H9 (cell line): ENCODE measurements around the gene MED1. TPM values are rescaled to one million over a fixed set of nuclear protein-coding genes. Genes with fewer than 3 reads are reported as not detected.

Source experiments
- DNase-seq: peaks from one replicate; pipeline ENCODE4 v3.0.0-alpha.2; 2017
- H2AFZ ChIP-seq: one replicate; pipeline ENCODE4 v1.6.1; 2013; ENCODE audit warnings: mild to moderate bottlenecking, low read length, control low read depth, moderate library complexity
- H2AK5ac ChIP-seq: 2 replicates; pipeline ENCODE4 v1.6.1; 2013; ENCODE audit warnings: low read length, control low read depth, mixed read lengths; ENCODE audit not compliant: insufficient read length
- H2BK120ac ChIP-seq: one replicate; pipeline ENCODE4 v1.6.1; 2013; ENCODE audit warnings: low read depth, mild to moderate bottlenecking, low read length, control low read depth, inconsistent platforms; ENCODE audit not compliant: poor library complexity, severe bottlenecking
- H2BK12ac ChIP-seq: 2 replicates; pipeline ENCODE4 v1.6.1; 2013; ENCODE audit warnings: low read length, control low read depth, mixed read lengths, low read depth; ENCODE audit not compliant: insufficient read length
- H2BK15ac ChIP-seq: 2 replicates; pipeline ENCODE4 v1.6.1; 2013; ENCODE audit warnings: low read depth, low read length, control low read depth
- H2BK20ac ChIP-seq: one replicate; pipeline ENCODE4 v1.6.1; 2013; ENCODE audit warnings: low read depth, mild to moderate bottlenecking, low read length, control low read depth, inconsistent platforms; ENCODE audit not compliant: poor library complexity, severe bottlenecking
- H2BK5ac ChIP-seq: 2 replicates; pipeline ENCODE4 v1.6.1; 2013; ENCODE audit warnings: low read length, control low read depth, mixed read lengths; ENCODE audit not compliant: insufficient read length
- H3K14ac ChIP-seq: 2 replicates; pipeline ENCODE4 v1.6.1; 2013; ENCODE audit warnings: low read length, control low read depth; ENCODE audit not compliant: insufficient read depth
- H3K18ac ChIP-seq: 2 replicates; pipeline ENCODE4 v1.6.1; 2013; ENCODE audit warnings: low read depth, mild to moderate bottlenecking, mixed read lengths, low read length, control low read depth; ENCODE audit not compliant: insufficient read length
- H3K23ac ChIP-seq: 2 replicates; pipeline ENCODE4 v1.6.1; 2013; ENCODE audit warnings: low read length, control low read depth, mixed read lengths, low read depth; ENCODE audit not compliant: insufficient read length
- H3K23me2 ChIP-seq: 2 replicates; pipeline ENCODE4 v1.6.1; 2013; ENCODE audit warnings: low read depth, mild to moderate bottlenecking, mixed read lengths, low read length, control low read depth; ENCODE audit not compliant: insufficient read length, poor library complexity, severe bottlenecking
- H3K27ac ChIP-seq: 2 replicates; pipeline ENCODE4 v1.5.1; 2013; ENCODE audit warnings: low read length, control low read depth, mixed read lengths, low read depth; ENCODE audit not compliant: insufficient read length
- H3K27me3 ChIP-seq: 2 replicates; pipeline ENCODE4 v1.6.1; 2013; ENCODE audit warnings: low read length, control low read depth, inconsistent platforms; ENCODE audit not compliant: insufficient read depth
- H3K4ac ChIP-seq: 2 replicates; pipeline ENCODE4 v1.6.1; 2013; ENCODE audit warnings: low read depth, mild to moderate bottlenecking, control low read depth, inconsistent platforms, low read length, moderate library complexity
- H3K4me1 ChIP-seq: 2 replicates; pipeline ENCODE4 v1.6.1; 2013; ENCODE audit warnings: low read length, control low read depth, inconsistent platforms; ENCODE audit not compliant: insufficient read depth
- H3K4me2 ChIP-seq: 2 replicates; pipeline ENCODE4 v1.6.1; 2013; ENCODE audit warnings: low read length, control low read depth, mixed read lengths; ENCODE audit not compliant: insufficient read length, insufficient read depth
- H3K56ac ChIP-seq: 2 replicates; pipeline ENCODE4 v1.6.1; 2013; ENCODE audit warnings: low read depth, mild to moderate bottlenecking, mixed read lengths, low read length, control low read depth; ENCODE audit not compliant: insufficient read length
- H3K79me1 ChIP-seq: 2 replicates; pipeline ENCODE4 v1.6.1; 2013; ENCODE audit warnings: low read depth, mild to moderate bottlenecking, moderate library complexity, low read length, control low read depth, inconsistent platforms; ENCODE audit not compliant: insufficient read depth, poor library complexity, severe bottlenecking
- H3K79me2 ChIP-seq: 2 replicates; pipeline ENCODE4 v1.6.1; 2013; ENCODE audit warnings: low read length, control low read depth, inconsistent platforms; ENCODE audit not compliant: insufficient read depth
- H3K9ac ChIP-seq: 2 replicates; pipeline ENCODE4 v1.6.1; 2013; ENCODE audit warnings: low read length, control low read depth, mixed read lengths; ENCODE audit not compliant: insufficient read length; ENCODE audit errors: extremely low read depth
- H3K9me3 ChIP-seq: one replicate; pipeline ENCODE4 v1.6.1; 2013; ENCODE audit warnings: low read depth, low read length, inconsistent platforms; ENCODE audit not compliant: control insufficient read depth
- H3T11ph ChIP-seq: one replicate; pipeline ENCODE4 v1.6.1; 2013; ENCODE audit warnings: mild to moderate bottlenecking, low read length, control low read depth, inconsistent platforms
- H4K20me1 ChIP-seq: one replicate; pipeline ENCODE4 v1.6.1; 2013; ENCODE audit not compliant: control insufficient read depth, insufficient read length, insufficient read depth
- H4K5ac ChIP-seq: 2 replicates; pipeline ENCODE4 v1.6.1; 2013; ENCODE audit warnings: low read depth, mild to moderate bottlenecking, mixed read lengths, low read length, control low read depth; ENCODE audit not compliant: insufficient read length
- H4K8ac ChIP-seq: replicated peaks from 2 replicates; pipeline ENCODE4 v1.6.1; 2013; ENCODE audit warnings: low read length, control low read depth, mixed read lengths, low read depth; ENCODE audit not compliant: insufficient read length
- H4K91ac ChIP-seq: 2 replicates; pipeline ENCODE4 v1.6.1; 2013; ENCODE audit warnings: low read depth, mild to moderate bottlenecking, moderate library complexity, mixed read lengths, low read length, control low read depth; ENCODE audit not compliant: insufficient read length
- H3K27ac Mint-ChIP-seq, 3 experiments: 2 replicates in 2 of 3; 3 replicates in 1 of 3; pipeline ENCODE4 v1.8.0; 2020 to 2021; ENCODE audit warnings: mixed read lengths in 3 of 3, mild to moderate bottlenecking in 1 of 3, moderate library complexity in 1 of 3
- H3K27me3 Mint-ChIP-seq: 2 replicates; pipeline ENCODE4 v1.8.0; 2021; ENCODE audit warnings: low read depth, mild to moderate bottlenecking, moderate library complexity, mixed read lengths
- H3K36me3 Mint-ChIP-seq, 3 experiments: 2 replicates in 2 of 3; 3 replicates in 1 of 3; pipeline ENCODE4 v1.8.0; 2020 to 2021; ENCODE audit warnings: low read depth in 3 of 3, mixed read lengths in 3 of 3; ENCODE audit not compliant: insufficient read depth in 1 of 3
- H3K4me1 Mint-ChIP-seq, 2 experiments: 2 replicates each; pipeline ENCODE4 v1.8.0; 2020; ENCODE audit warnings: mixed read lengths in 2 of 2
- H3K4me3 Mint-ChIP-seq, 2 experiments: 2 replicates in 1 of 2; 3 replicates in 1 of 2; pipeline ENCODE4 v1.8.0; 2020 to 2021; ENCODE audit warnings: mild to moderate bottlenecking in 2 of 2, mixed read lengths in 2 of 2, moderate library complexity in 1 of 2
- H3K9me3 Mint-ChIP-seq, 2 experiments: 2 replicates in 1 of 2; 3 replicates in 1 of 2; pipeline ENCODE4 v1.8.0; 2020; ENCODE audit warnings: mild to moderate bottlenecking in 2 of 2, mixed read lengths in 2 of 2, moderate library complexity in 1 of 2
- CTCF ChIP-seq: fragments of 200-600 bp; sonication (generic); conservative IDR thresholded peaks from 3 replicates; pipeline ENCODE4 v1.8.0; 2021; ENCODE audit warnings: antibody characterized with exemption, mild to moderate bottlenecking
- WGBS: extraction: QIAGEN DNeasy Blood & Tissue Kit; methylation state at CpG from one replicate; pipeline ENCODE4 v1.1.7; 2013; ENCODE audit warnings: missing lambda C conversion rate, low lambda C conversion rate, mixed read lengths; ENCODE audit not compliant: insufficient read length; ENCODE audit errors: extremely low coverage; 5-methylcytosine and 5-hydroxymethylcytosine counted together
- total RNA-seq: library from RNA; stranded (reverse); gene quantifications from 2 replicates; pipeline ENCODE4 v1.2.1, GENCODE V29; 2021

The MED1 gene
- total RNA-seq, 1 experiment from 2014 or later = 59.2 TPM

- no CpG with 5 or more reads among the region's 4 CpGs for WGBS
- Histone ChIP-seq H3K23me2 (no peaks in the 10 kb centered on the region), H2AK5ac (no peak overlapping the region), H3K79me2 (no peaks in the 10 kb centered on the region), H2AFZ (no peak overlapping the region), H3K79me1 (no peaks in the 10 kb centered on the region), H2BK15ac (no peak overlapping the region), H3K9ac (no peak overlapping the region), H3K27me3 (no peaks in the 10 kb centered on the region), H2BK120ac (no peak overlapping the region), H2BK12ac (no peak overlapping the region), H3T11ph (no peak overlapping the region), H2BK5ac (no peak overlapping the region), H4K91ac (no peak overlapping the region), H4K8ac (no peak overlapping the region), H2BK20ac (no peak overlapping the region), H4K20me1 (no peaks in the 10 kb centered on the region), H3K56ac (no peak overlapping the region), H3K9me3 (no peaks in the 10 kb centered on the region), H3K14ac (no peak overlapping the region), H3K4me1 (no peaks in the 10 kb centered on the region), H3K27ac (no peak overlapping the region), H3K4ac (no peak overlapping the region), H4K5ac (no peak overlapping the region), H3K18ac (no peak overlapping the region), H3K4me2 (no peak overlapping the region), H3K23ac (no peak overlapping the region)
- no peak for TF ChIP-seq CTCF
- no peak for DNase-seq
- H3K27me3 Mint-ChIP-seq = no peaks in the 10 kb centered on the region
- no peaks in the 10 kb centered on the region for H3K4me1 Mint-ChIP-seq
- no peak overlapping the region for H3K4me3 Mint-ChIP-seq
- H3K27ac Mint-ChIP-seq = no peak overlapping the region
- peaks cover 21 to 84% (median 69%) of the 10 kb centered on the region in 3 experiments for H3K36me3 Mint-ChIP-seq
- H3K9me3 Mint-ChIP-seq = no peaks in the 10 kb centered on the region
Observed at GRCh38 chr17:39429600-39429999, 21.5 kb downstream of the MED1 start.
